Measurements from ENCODE around the gene ATP2B2. TPM values are rescaled to one million over a fixed set of nuclear protein-coding genes. Genes with fewer than 3 reads are reported as not detected.

ATP2B2 gene
- total and polyA plus RNA-seq, 5 experiments from 2014 or later = not detected

GRCh38 chr3:10467904-10468612, 37.3 kb downstream of the ATP2B2 start:
- Mint-ChIP-seq H3K4me3 (no peak overlapping the region), H3K27me3 (peaks cover 13 to 54% (median 32%) of the 10 kb centered on the region in 5 donors), H3K27ac (no peak overlapping the region), H3K9me3 (no peaks in the 10 kb centered on the region), H3K36me3 (no peaks in the 10 kb centered on the region), H3K4me1 (peaks cover 0 to 3% (median 1%) of the 10 kb centered on the region in 4 donors)
- POLR2A ChIA-PET = no interaction called here
- ATAC-seq = no peak
- no peak for DNase-seq

DNA sequence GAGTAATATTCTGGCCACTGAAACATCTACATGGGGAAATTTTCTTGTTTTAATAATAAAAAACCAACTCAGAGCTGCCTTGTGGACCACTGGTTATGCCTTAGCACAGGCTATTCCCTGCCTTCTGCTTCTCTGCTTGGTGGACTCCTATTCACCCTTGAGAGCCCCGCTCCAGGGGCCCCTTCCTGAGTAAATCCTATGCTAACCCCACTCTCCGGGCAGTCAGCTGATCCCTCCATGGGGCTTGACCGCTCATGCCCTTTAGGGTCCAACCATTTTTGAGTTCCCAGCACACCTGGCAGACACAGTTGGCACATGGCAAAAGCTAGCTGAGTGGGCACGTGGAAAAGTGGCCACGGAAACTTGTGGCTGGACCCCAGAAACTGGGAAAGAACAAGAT, 38.2 kb downstream of the ATP2B2 start:
- Mint-ChIP-seq H3K4me3 (no peak overlapping the region), H3K4me1 (peaks cover 0 to 6% (median 3%) of the 10 kb centered on the region in 4 donors)
- no peak for ATAC-seq

GRCh38 chr3:10466186-10466585, 39.2 kb downstream of the ATP2B2 start:
- POLR2A ChIA-PET = no interaction called here
- peaks cover 8 to 38% (median 20%) of the 10 kb centered on the region in 5 donors for H3K27me3 Mint-ChIP-seq
- peaks cover 0 to 15% (median 6%) of the 10 kb centered on the region in 4 donors for H3K4me1 Mint-ChIP-seq
- no peaks in the 10 kb centered on the region for H3K9me3 Mint-ChIP-seq
- DNase-seq = no peak
- ATAC-seq = no peak
- no peak overlapping the region for H3K27ac Mint-ChIP-seq
- no peak overlapping the region for H3K4me3 Mint-ChIP-seq
- no peaks in the 10 kb centered on the region for H3K36me3 Mint-ChIP-seq

More for the DNA sequence above, 38.2 kb downstream of the ATP2B2 start:
- H3K27me3 Mint-ChIP-seq = peaks cover 13 to 45% (median 25%) of the 10 kb centered on the region in 5 donors
- H3K27ac Mint-ChIP-seq = no peak overlapping the region
- POLR2A ChIA-PET = no interaction called here
- no peak for DNase-seq
- H3K36me3 Mint-ChIP-seq = no peaks in the 10 kb centered on the region
- H3K9me3 Mint-ChIP-seq = no peaks in the 10 kb centered on the region

DNA sequence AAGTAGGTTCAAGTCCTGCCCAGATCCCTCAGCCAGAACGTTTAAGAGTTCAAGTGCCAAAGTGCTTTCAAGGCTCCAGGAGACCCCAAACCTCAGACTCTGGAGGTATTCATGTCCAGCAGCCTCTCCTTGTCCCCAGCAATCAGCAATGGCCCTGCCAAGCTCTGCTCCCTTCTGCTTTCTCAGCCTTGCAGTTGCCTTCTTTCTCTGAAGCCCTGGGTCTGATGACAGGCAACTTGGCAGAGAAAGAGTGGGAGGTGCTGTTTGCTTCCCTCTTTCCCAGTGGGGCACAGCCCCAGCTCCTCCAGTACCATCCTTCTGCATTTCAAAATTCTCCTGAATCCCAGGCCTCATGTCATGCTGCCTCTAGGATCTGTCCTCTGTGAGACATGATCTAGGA, 40.2 kb downstream of the ATP2B2 start:
- no peak overlapping the region for H3K4me3 Mint-ChIP-seq
- DNase-seq (no peak), ATAC-seq (no peak)
- POLR2A ChIA-PET = no interaction called here
- no peaks in the 10 kb centered on the region for H3K36me3 Mint-ChIP-seq
- peaks cover 0 to 17% (median 8%) of the 10 kb centered on the region in 4 donors for H3K4me1 Mint-ChIP-seq
- no peaks in the 10 kb centered on the region for H3K9me3 Mint-ChIP-seq
- peaks cover 5 to 28% (median 14%) of the 10 kb centered on the region in 5 donors for H3K27me3 Mint-ChIP-seq
- no peak overlapping the region for H3K27ac Mint-ChIP-seq

DNA sequence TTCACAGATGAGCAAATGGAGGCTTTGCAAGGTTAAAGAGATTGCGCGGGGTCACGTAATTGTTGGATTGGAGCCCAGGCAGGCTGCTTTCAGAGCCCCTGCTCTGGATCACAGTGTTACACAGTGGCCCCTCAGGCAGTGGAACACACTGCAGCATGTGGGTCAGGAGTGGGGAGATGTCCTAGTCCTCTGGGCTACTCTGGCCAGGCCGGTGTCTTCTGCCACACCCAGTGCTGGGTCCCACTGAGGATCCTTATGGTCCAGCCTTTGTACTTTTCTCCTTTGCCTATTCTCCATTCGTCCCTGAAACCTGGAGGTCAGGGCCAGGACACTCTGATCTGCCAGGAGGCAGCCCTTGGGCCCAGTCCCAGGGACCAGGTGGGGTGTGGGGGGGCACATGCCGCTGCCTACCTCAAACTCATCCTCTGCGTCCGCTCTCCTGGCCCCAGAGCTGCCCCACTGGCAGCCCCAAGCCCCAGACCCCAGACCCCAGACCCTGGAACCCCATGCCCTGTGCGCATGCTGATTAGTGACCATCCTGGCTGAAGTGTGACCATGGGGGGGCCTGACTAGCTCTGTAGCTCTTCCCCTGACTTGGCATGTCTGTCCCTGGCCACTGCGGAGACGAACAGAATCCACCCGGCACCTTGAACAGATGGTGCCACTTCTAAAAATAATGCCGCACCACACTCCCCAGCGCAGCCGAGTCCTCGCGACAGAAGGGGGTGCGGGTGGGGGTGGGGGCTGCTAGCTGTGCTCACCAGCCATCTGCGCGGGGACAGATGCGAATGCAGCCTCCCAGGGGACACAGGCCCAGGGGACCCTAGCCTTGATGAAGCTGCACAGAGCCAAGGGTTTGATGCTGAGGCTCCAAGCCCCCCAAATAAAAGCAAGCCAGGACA, 41.6 kb downstream of the ATP2B2 start:
- H3K27me3 Mint-ChIP-seq = peaks cover 1 to 16% (median 6%) of the 10 kb centered on the region in 5 donors
- H3K9me3 Mint-ChIP-seq = peaks cover 0 to 2% (median 0%) of the 10 kb centered on the region in 9 donors
- no peaks in the 10 kb centered on the region for H3K36me3 Mint-ChIP-seq
- H3K4me3 Mint-ChIP-seq = no peak overlapping the region
- DNase-seq (no peak), ATAC-seq (no peak)
- POLR2A ChIA-PET = no interaction called here
- peaks cover 0 to 17% (median 8%) of the 10 kb centered on the region in 4 donors for H3K4me1 Mint-ChIP-seq
- H3K27ac Mint-ChIP-seq = no peak overlapping the region

- Mint-ChIP-seq H3K36me3 (no peaks in the 10 kb centered on the region), H3K4me1 (peaks cover 0 to 17% (median 8%) of the 10 kb centered on the region in 4 donors), H3K4me3 (no peak overlapping the region), H3K9me3 (peaks cover 0 to 2% (median 0%) of the 10 kb centered on the region in 9 donors), H3K27me3 (peaks cover 1 to 10% (median 5%) of the 10 kb centered on the region in 5 donors), H3K27ac (peak overlapping the region in 1 of 10 donors; percentile 40)
- no peak for ATAC-seq
- POLR2A ChIA-PET = no interaction called here
- DNase-seq = no peak
These were observed 42.5 kb downstream of the ATP2B2 start for GRCh38 chr3:10462641-10463532.

GRCh38 chr3:10460951-10461545, 44.3 kb downstream of the ATP2B2 start:
- peaks cover 0 to 2% (median 0%) of the 10 kb centered on the region in 9 donors for H3K9me3 Mint-ChIP-seq
- no peak for DNase-seq
- ATAC-seq = no peak
- no peaks in the 10 kb centered on the region for H3K36me3 Mint-ChIP-seq
- peaks cover 7 to 16% (median 11%) of the 10 kb centered on the region in 5 donors for H3K27me3 Mint-ChIP-seq
- POLR2A ChIA-PET = no interaction called here
- no peak overlapping the region for H3K27ac Mint-ChIP-seq
- H3K4me1 Mint-ChIP-seq = peaks cover 0 to 21% (median 12%) of the 10 kb centered on the region in 4 donors
- no peak overlapping the region for H3K4me3 Mint-ChIP-seq

GRCh38 chr3:10459954-10460754, 45.2 kb downstream of the ATP2B2 start:
- H3K27ac Mint-ChIP-seq = peak overlapping the region in 1 of 10 donors; percentile 81
- no peaks in the 10 kb centered on the region for H3K36me3 Mint-ChIP-seq
- peaks cover 7 to 16% (median 11%) of the 10 kb centered on the region in 5 donors for H3K27me3 Mint-ChIP-seq
- peak; percentile 75 to 94 for ATAC-seq
- peaks cover 0 to 2% (median 0%) of the 10 kb centered on the region in 9 donors for H3K9me3 Mint-ChIP-seq
- DNase-seq = peak in 9 of 10 donors; percentile 30 to 80 (median 56)
- H3K4me3 Mint-ChIP-seq = no peak overlapping the region
- H3K4me1 Mint-ChIP-seq = peaks cover 0 to 21% (median 12%) of the 10 kb centered on the region in 4 donors
- POLR2A ChIA-PET = no interaction called here

DNA sequence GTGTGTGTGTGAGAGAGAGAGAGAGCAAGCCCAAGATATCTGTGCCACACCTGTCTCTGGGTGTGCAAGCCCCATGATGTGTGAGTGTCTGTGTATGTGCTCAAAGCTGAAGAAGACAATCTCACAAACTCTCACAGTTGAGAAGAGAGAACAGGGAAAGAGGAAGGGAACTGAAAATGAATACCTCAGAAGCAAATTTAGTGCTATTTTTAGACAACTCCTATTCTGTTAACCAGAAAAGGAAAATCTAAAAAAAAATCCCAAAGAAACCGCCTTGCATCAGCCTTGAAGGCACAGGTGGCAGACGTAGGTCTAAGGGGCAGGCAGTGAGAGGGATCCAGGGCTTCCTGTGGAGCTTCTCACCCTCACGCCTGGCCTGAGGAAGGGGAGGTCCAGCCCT, 47.8 kb downstream of the ATP2B2 start:
- Mint-ChIP-seq H3K9me3 (peaks cover 0 to 2% (median 0%) of the 10 kb centered on the region in 9 donors), H3K27me3 (peaks cover 7 to 23% (median 14%) of the 10 kb centered on the region in 5 donors), H3K4me3 (no peak overlapping the region), H3K27ac (no peak overlapping the region), H3K36me3 (no peaks in the 10 kb centered on the region), H3K4me1 (peaks cover 0 to 24% (median 14%) of the 10 kb centered on the region in 4 donors)
- ATAC-seq (no peak), DNase-seq (no peak)
- POLR2A ChIA-PET = no interaction called here

GRCh38 chr3:10456981-10457380, 48.4 kb downstream of the ATP2B2 start:
- Mint-ChIP-seq H3K27me3 (peaks cover 10 to 23% (median 20%) of the 10 kb centered on the region in 5 donors), H3K4me1 (peaks cover 0 to 20% (median 12%) of the 10 kb centered on the region in 4 donors), H3K36me3 (no peaks in the 10 kb centered on the region), H3K4me3 (no peak overlapping the region), H3K9me3 (peaks cover 0 to 2% (median 0%) of the 10 kb centered on the region in 9 donors), H3K27ac (no peak overlapping the region)
- ATAC-seq (no peak), DNase-seq (no peak)
- POLR2A ChIA-PET = no interaction called here

GRCh38 chr3:10455545-10455914, 49.9 kb downstream of the ATP2B2 start:
- Mint-ChIP-seq H3K27ac (no peak overlapping the region), H3K9me3 (peaks cover 0 to 2% (median 0%) of the 10 kb centered on the region in 9 donors), H3K4me1 (peaks cover 0 to 13% (median 5%) of the 10 kb centered on the region in 4 donors), H3K4me3 (no peak overlapping the region), H3K27me3 (peaks cover 14 to 33% (median 25%) of the 10 kb centered on the region in 5 donors), H3K36me3 (no peaks in the 10 kb centered on the region)
- POLR2A ChIA-PET = no interaction called here
- DNase-seq (no peak), ATAC-seq (no peak)

Data from naive thymus-derived CD8-positive, alpha-beta T cell (primary cell).